Measurements from ENCODE around the gene TRPM8. TPM values are rescaled to one million over a fixed set of nuclear protein-coding genes. Genes with fewer than 3 reads are reported as not detected.

TRPM8 gene
- polyA plus RNA-seq, 1 donor (not counting 4 experiments of a cell fraction or from before 2014, with no cell fraction given) = 0.04 TPM

GRCh38 chr2:234031207-234031606 lies 114.0 kb downstream of the TRPM8 start:
- H3K9me3 ChIP-seq (ENCODE audit: control insufficient read depth, low read depth, low read length) = no peaks in the 10 kb centered on the region
- peaks cover 10% of the 10 kb centered on the region for H3K4me1 ChIP-seq (ENCODE audit: control insufficient read depth, extremely low read depth, insufficient read depth, low read length)
- H3K9me1 ChIP-seq (ENCODE audit: control insufficient read depth, extremely low read depth, insufficient read depth, low read length) = no peaks in the 10 kb centered on the region
- H4K20me1 ChIP-seq (ENCODE audit: control insufficient read depth, extremely low read depth, insufficient read depth, low read length) = no peaks in the 10 kb centered on the region
- DNase-seq (ENCODE audit: low read depth, low spot score) (no peak), FAIRE-seq (no peak)
- H2AFZ ChIP-seq (ENCODE audit: control insufficient read depth, low read length) = no peak overlapping the region
- no peak overlapping the region for H3K4me3 ChIP-seq (ENCODE audit: control insufficient read depth in 2 of 3, extremely low read depth in 1 of 3, insufficient read depth in 2 of 3, low read depth in 1 of 3, low read length in 3 of 3)
- H3K4me2 ChIP-seq (ENCODE audit: control insufficient read depth, extremely low read depth, insufficient read depth, low read depth, low read length) = no peak overlapping the region
- H3K27me3 ChIP-seq (ENCODE audit: control insufficient read depth, extremely low read depth, insufficient read depth, low read length) = no peaks in the 10 kb centered on the region
- H3K79me2 ChIP-seq (ENCODE audit: control insufficient read depth, insufficient read depth, low read length) = no peaks in the 10 kb centered on the region
- TF ChIP-seq CTCF (optimal IDR thresholded peaks at IDR 0.05 in 1 of 3, IDR thresholded peaks at IDR 0.05 in 1 of 3, conservative IDR thresholded peaks at IDR 0.05 in 1 of 3; ENCODE audit: extremely low read depth in 1 of 3, insufficient read depth in 2 of 3, low read length in 3 of 3) (no peak), EZH2 (IDR thresholded peaks at IDR 0.05; ENCODE audit: low read length) (no peak)
- H3K27ac ChIP-seq (ENCODE audit: control insufficient read depth, insufficient read depth, low read length) = no peak overlapping the region
- dilution Hi-C loops (cut with MboI; ENCODE audit: extremely low pct_ligation_motif_present, low sequenced_read_pairs) = no loop called here
- H3K9ac ChIP-seq (ENCODE audit: control insufficient read depth, extremely low read depth, insufficient read depth, low read length) = no peak overlapping the region
- H3K36me3 ChIP-seq (ENCODE audit: control insufficient read depth in 2 of 2, extremely low read depth in 1 of 2, insufficient read depth in 2 of 2, low read length in 2 of 2) = no peaks in the 10 kb centered on the region

GRCh38 chr2:234032279-234032856 lies 115.2 kb downstream of the TRPM8 start:
- Histone ChIP-seq H3K4me2 (ENCODE audit: control insufficient read depth, extremely low read depth, insufficient read depth, low read depth, low read length) (no peak overlapping the region), H4K20me1 (ENCODE audit: control insufficient read depth, extremely low read depth, insufficient read depth, low read length) (no peaks in the 10 kb centered on the region), H3K27me3 (ENCODE audit: control insufficient read depth, extremely low read depth, insufficient read depth, low read length) (no peaks in the 10 kb centered on the region), H3K9me3 (ENCODE audit: control insufficient read depth, low read depth, low read length) (no peaks in the 10 kb centered on the region), H3K4me3 (ENCODE audit: control insufficient read depth in 2 of 3, extremely low read depth in 1 of 3, insufficient read depth in 2 of 3, low read depth in 1 of 3, low read length in 3 of 3) (no peak overlapping the region), H2AFZ (ENCODE audit: control insufficient read depth, low read length) (no peak overlapping the region), H3K79me2 (ENCODE audit: control insufficient read depth, insufficient read depth, low read length) (no peaks in the 10 kb centered on the region), H3K9me1 (ENCODE audit: control insufficient read depth, extremely low read depth, insufficient read depth, low read length) (no peaks in the 10 kb centered on the region), H3K9ac (ENCODE audit: control insufficient read depth, extremely low read depth, insufficient read depth, low read length) (no peak overlapping the region), H3K27ac (ENCODE audit: control insufficient read depth, insufficient read depth, low read length) (no peak overlapping the region), H3K36me3 (ENCODE audit: control insufficient read depth in 2 of 2, extremely low read depth in 1 of 2, insufficient read depth in 2 of 2, low read length in 2 of 2) (no peaks in the 10 kb centered on the region), H3K4me1 (ENCODE audit: control insufficient read depth, extremely low read depth, insufficient read depth, low read length) (peaks cover 10% of the 10 kb centered on the region)
- TF ChIP-seq EZH2 (IDR thresholded peaks at IDR 0.05; ENCODE audit: low read length) = no peak
- no peak for TF ChIP-seq CTCF (optimal IDR thresholded peaks at IDR 0.05 in 1 of 3, IDR thresholded peaks at IDR 0.05 in 1 of 3, conservative IDR thresholded peaks at IDR 0.05 in 1 of 3; ENCODE audit: extremely low read depth in 1 of 3, insufficient read depth in 2 of 3, low read length in 3 of 3)
- DNase-seq (ENCODE audit: low read depth, low spot score) (no peak), FAIRE-seq (peak; percentile 76)
- dilution Hi-C loops (cut with MboI; ENCODE audit: extremely low pct_ligation_motif_present, low sequenced_read_pairs) = no loop called here

Data from keratinocyte (primary cell).